HT-29 (cell line): ENCODE measurements around the gene C1QA. TPM values are rescaled to one million over a fixed set of nuclear protein-coding genes. Genes with fewer than 3 reads are reported as not detected.
"Not testable (repeated sequence)": the region's sequence is repeated elsewhere in the genome, so short reads cannot be mapped to it uniquely, and the experiment has no call there.

ENCODE experiments used
- DNase-seq: peaks from one replicate; pipeline ENCODE4 v3.0.0-alpha.2; 2015; ENCODE audit warnings: low spot score
- small RNA-seq: library from RNA; depleted of rRNA; stranded (forward); fragments of <200 nt; gene quantifications from one replicate; pipeline ENCODE3, GENCODE V24; 2014
- total RNA-seq: library from RNA; depleted of rRNA; stranded (reverse); fragments of >200 nt; shearing (Covaris generic); gene quantifications from 2 replicates; pipeline ENCODE4 v1.2.3, GENCODE V29; 2014; rRNA removed

The C1QA gene
- total RNA-seq, 1 experiment from 2014 or later: not detected

DNA sequence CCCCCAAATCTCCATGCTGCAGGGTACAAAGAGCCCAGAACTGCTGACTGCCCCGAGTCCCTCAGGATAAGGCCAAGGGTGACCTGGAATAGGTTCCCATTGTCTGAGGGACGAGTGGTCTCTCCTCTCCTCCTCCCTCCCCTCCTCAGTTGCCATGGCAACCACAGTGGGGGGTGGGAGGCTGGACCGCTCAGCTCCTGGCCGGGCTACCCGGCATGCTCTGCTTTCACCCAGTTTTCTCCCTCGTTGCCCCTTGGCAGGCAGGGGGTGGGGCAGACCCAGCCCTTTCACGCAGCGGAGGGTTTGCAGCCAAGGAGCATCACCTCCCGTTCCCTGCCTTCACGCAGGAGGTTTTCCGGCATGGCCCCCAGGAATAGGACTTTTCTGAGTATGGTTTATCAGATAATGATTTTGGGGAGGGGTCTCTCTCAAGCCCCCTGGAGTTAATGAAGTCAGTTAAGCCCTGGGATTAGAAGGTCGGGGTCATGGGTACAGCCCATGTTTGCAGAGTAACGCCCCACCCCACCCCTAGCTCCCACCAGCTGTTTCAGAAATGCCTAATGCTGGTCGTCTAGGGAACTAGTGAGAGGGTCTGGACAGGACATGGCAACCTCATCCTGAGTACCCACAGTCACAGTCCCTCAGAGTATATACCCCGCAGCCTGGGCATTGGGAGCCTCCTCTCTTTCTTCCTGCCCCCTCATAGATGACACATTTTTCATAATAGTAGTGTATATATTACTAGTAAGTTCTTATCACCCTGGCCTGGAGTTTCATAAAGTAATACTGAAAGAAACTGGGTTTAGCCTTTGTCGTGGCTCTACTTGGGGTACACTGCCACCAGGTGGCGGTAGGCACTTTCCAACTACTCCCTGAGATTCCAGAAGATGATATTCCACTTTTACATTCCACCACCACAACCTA is 37.3 kb downstream of the C1QA start:
- DNase-seq: peak; percentile 79

- peak; percentile 21 for DNase-seq
These were observed 38.0 kb downstream of the C1QA start for GRCh38 chr1:22674410-22674749.

DNA sequence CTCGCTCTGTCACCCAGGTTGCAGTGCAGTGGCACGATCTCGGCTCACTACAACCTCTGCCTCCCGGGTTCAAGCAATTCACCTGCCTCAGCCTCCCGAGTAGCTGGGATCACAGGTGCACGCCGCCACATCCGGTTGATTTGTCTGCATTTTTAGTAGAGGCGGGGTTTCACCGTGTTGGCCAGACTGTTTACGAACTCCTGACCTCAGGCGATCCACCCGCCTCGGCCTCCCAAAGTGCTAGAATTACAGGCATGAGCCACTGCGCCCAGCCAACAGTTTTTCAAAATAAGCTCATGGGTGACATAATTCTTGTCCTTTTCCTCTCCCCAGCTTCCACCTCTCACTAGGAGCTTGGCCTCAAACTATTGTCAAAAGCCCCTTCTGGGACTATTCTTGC is 39.7 kb downstream of the C1QA start:
- not testable (repeated sequence) for DNase-seq

DNA sequence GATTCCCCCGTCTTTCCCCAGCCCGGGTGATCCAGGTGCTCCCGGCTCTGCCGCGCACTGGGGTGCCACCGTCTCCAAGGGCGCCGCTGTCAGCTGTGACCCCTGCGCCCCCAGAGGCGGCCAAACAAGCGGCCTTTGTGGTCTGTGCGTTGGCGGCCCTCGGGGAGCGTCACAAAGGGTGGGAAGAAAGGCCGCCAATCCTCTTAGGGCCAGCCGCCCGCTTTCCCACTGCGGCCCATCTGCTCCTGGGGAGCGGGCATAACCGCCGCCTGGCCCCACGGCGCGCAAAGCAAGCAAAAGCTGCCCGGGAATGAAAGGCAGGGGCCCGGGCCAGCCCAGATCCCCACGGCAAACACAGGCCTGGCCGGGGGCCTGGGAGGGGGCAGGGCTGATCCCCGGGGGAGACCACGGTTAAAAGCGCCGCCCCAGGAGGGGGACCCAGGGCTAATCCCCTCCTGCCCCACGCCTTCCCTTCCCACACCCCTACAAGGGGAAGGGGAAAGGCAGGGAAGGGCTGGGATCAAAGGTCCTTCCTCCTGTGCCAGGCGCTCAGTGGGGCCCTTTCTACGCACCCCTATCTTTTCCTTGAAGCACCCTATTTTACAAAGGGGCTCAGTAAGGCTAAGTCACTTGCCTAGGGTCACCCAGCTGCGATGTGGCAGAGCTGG is 40.6 kb downstream of the C1QA start:
- no peak for DNase-seq

DNA sequence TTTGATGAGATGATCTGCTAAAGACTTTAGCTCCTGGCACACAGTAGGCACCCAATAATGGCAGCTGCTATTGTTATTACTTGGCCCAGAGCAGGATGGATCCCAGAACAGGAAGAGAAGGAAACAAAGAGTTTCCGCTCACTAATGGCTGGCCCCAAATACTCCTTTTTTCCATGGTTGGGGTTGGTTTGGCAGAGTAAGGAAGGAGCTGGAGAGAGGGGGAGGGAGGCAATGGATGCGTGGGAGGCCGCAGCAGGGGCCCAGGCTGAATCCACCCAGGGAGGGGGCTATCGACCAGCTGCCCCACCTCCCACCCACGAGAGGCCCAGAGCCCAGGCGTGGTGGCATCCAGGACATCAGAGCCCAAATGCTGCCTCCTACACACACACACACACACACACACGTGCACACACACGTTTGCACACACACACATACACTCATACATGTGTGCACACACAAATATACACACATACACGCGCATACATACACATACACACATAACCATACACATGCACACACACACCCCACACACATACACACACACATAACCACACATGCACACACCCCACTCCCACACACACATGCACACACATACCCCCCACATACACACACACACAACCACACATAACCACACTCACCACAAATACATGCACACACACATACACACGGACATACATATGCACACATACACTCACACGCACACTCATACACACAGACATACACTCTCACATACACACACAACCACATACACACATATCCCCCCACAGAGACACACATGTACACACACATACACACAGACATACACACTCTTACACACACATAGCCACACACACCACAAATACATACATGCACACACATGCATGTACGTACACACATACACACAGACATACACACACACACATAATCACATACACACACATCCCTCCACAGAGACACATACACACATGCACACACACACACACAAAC is 41.8 kb downstream of the C1QA start:
- DNase-seq: no peak

- DNase-seq: peak; percentile 36
These were observed 44.3 kb downstream of the C1QA start for GRCh38 chr1:22680726-22681125.

DNA sequence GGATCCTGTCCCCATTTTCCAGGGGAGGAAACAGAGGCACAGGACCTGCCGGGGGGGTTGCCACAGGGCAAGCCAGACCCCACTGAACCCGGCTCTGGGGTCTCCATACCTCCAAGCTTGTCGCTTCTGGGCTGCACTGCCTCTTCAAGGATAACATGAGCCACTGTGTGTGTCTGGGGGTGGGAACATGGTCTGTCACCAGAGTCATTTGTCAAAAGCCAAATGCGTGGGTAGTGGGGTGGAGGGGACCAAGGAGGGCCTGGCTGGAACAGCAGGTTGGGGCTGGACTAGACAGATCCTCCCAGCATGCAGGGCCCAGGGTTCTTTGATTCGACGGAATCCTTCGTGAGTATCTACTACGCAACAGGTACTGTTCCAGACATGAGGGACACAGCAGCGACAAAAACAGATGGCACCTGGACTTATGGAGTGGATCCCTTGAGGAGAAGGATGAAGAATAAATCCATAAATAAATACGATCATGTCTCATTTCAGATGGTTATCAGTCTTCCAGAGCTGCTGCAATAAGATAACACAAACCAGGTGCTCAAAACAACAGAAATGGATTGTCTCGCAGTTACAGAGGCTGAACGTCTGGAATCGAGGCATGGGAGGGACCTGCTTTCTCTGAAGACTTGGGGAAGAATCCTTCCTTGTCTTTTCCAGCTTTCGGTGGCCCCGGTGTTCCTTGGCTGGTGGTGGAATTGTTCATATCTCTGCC is 45.3 kb downstream of the C1QA start:
- DNase-seq: no peak

DNA sequence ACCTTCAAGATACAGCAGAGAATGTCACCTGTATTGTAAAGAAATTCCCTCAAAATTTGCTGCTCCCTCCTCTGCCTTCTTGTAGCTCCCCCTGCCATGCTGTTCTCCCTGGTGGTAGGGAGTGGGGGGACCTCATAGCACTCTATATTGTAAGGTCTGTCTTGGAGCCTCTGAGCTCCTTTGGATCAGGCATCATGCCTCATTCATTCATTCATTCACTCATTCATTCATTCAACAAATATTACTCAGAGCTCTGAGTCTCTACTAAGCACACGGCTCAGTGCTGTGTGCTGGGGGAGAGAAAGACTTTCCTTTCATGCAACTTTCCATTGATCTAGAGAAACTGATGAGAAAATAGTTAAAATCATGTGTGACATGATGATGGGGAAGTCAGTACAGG is 47.1 kb downstream of the C1QA start:
- DNase-seq: no peak

DNA sequence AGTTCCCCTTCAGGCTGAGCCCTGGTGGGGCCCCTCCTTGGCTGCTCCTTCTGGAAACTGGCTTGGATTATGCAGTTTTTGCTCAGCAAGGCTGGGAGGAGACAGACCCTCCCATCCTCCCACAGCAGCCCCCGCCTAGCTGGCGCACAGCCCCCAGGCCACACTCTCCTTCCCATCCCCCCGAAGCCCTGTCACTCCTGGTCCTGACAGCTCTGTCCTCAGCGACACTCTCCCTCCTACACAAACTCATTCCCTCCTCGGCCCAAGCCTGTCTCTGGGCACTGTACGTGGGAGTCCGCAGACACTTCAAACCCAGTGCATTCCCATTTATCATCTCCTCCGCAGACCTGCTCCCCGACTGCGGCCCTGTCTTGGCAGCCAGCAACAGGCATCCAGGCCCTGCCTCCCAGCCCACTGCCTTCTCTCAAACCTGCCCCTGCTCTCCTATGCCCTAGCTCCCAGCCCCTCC is 49.2 kb downstream of the C1QA start:
- no peak for DNase-seq

DNA sequence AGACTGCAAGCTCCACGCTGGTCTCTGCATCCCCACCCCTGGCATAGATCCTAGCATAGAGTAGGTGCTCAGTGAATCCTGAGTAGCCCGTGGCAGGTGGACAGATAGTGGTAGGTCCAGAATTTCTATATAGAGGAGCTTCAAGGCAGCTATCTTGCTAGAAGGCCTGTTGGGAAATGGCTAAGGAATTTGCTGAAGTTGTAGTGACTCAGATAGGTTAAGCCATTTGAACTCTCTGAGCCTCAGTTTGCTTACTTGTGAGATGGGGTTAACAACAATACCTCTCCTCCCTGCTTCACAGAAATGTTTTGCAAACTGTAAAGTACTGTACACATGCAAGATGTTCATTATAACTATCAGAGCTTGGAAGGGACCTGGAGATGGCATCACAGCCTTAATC is 50.8 kb downstream of the C1QA start:
- DNase-seq: no peak

- DNase-seq: no peak
These were observed 52.0 kb downstream of the C1QA start for GRCh38 chr1:22688466-22688865.

Small RNAs within 50 kb of the gene (small RNA-seq; reads per million reads assigned to genes)
- gene MIR6127: not detected

Other genes starting within 250 kb of the C1QA start
- 10.4 and 11.9 TPM in 2 replicates for gene ZBTB40, start 184.8 kb upstream of the C1QA start, total RNA-seq
- gene EPHA8, start 73.1 kb upstream of the C1QA start, total RNA-seq: not detected in 2 replicates
- not detected in 2 replicates for gene C1QC, start 7.0 kb downstream of the C1QA start, total RNA-seq
- gene C1QB, start 16.6 kb downstream of the C1QA start, total RNA-seq: not detected in 2 replicates
- 2.0 and 3.3 TPM in 2 replicates for gene EPHB2, start 74.2 kb downstream of the C1QA start, total RNA-seq